Measurements from ENCODE around the gene DHX40. TPM values are rescaled to one million over a fixed set of nuclear protein-coding genes. Genes with fewer than 3 reads are reported as not detected.
"Not testable (repeated sequence)": the region's sequence is repeated elsewhere in the genome, so short reads cannot be mapped to it uniquely, and the experiment has no call there.

Gene DHX40
- total RNA-seq, 2 donors from 2014 or later = 18.7 to 26.0 TPM

DNA sequence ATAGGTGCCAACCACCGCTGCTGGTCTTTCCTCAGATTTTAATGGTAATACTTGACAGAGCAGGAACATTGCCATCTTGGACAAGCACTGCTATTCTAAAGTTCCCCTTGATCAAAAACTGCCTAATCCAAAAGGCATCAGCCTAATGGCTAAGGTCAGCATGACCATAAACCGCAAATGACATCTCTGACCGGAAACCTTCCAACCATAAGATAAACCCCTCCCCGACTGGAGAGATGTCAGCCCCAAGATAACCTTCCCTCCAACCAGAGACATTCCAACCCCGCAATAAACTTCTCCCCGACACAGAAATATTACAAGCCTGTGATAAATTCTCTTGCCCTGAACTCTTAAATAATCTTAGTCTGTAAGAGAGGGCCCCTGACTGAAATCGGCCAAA lies 7.4 kb upstream of the DHX40 start:
- H3K4me3 ChIP-seq = no peak overlapping the region
- no peaks in the 10 kb centered on the region for H3K27me3 ChIP-seq
- no peak overlapping the region for H3K27ac ChIP-seq
- H3K4me1 ChIP-seq = no peaks in the 10 kb centered on the region
- H3K36me3 ChIP-seq (replicated peaks in 1 of 2; ENCODE audit: insufficient read depth in 1 of 2, low read depth in 2 of 2) = no peaks in the 10 kb centered on the region
- DNase-seq (no peak), ATAC-seq (no peak)
- WGBS, 2 donors = 68 to 76% methylated on average over 7 of the region's 7 CpGs
- H3K9me3 ChIP-seq = no peaks in the 10 kb centered on the region
- intact Hi-C loops (cut with DNase I) = no loop called here
- TF ChIP-seq CTCF (IDR thresholded peaks at IDR 0.05) (no peak), POLR2A (IDR thresholded peaks at IDR 0.05) (no peak)

- intact Hi-C loops (cut with DNase I) = no loop called here
- no peak overlapping the region for H3K4me3 ChIP-seq
- no peak overlapping the region for H3K27ac ChIP-seq
- H3K9me3 ChIP-seq = no peaks in the 10 kb centered on the region
- ATAC-seq (no peak), DNase-seq (no peak)
- no peaks in the 10 kb centered on the region for H3K36me3 ChIP-seq (replicated peaks in 1 of 2; ENCODE audit: insufficient read depth in 1 of 2, low read depth in 2 of 2)
- TF ChIP-seq POLR2A (IDR thresholded peaks at IDR 0.05) (no peak), CTCF (IDR thresholded peaks at IDR 0.05) (peak in 2 of 7 experiments; percentile 14 to 15)
- H3K4me1 ChIP-seq = no peaks in the 10 kb centered on the region
- no peaks in the 10 kb centered on the region for H3K27me3 ChIP-seq
Measured at GRCh38 chr17:59558953-59559352, 6.5 kb upstream of the DHX40 start.

- no peaks in the 10 kb centered on the region for H3K36me3 ChIP-seq (replicated peaks in 1 of 2; ENCODE audit: insufficient read depth in 1 of 2, low read depth in 2 of 2)
- ATAC-seq (no peak), DNase-seq (peak in 1 of 4 donors; percentile 6)
- H3K4me3 ChIP-seq = no peak overlapping the region
- WGBS, 2 donors = 77 to 78% methylated on average over 2 of the region's 2 CpGs
- intact Hi-C loops (cut with DNase I) = no loop called here
- H3K27me3 ChIP-seq = no peaks in the 10 kb centered on the region
- TF ChIP-seq CTCF (IDR thresholded peaks at IDR 0.05) (no peak), POLR2A (IDR thresholded peaks at IDR 0.05) (no peak)
- peaks cover 4% of the 10 kb centered on the region for H3K4me1 ChIP-seq
- H3K9me3 ChIP-seq = no peaks in the 10 kb centered on the region
- no peak overlapping the region for H3K27ac ChIP-seq
Measured at GRCh38 chr17:59561042-59561441, 4.4 kb upstream of the DHX40 start.

GRCh38 chr17:59565959-59566324 lies 532 bp downstream of the DHX40 start:
- no peaks in the 10 kb centered on the region for H3K36me3 ChIP-seq (replicated peaks in 1 of 2; ENCODE audit: insufficient read depth in 1 of 2, low read depth in 2 of 2)
- H3K27ac ChIP-seq = peak overlapping the region; percentile 40 to 79 (median 64)
- DNase-seq = peak; percentile 74 to 91 (median 84)
- H3K27me3 ChIP-seq = no peaks in the 10 kb centered on the region
- TF ChIP-seq POLR2A (IDR thresholded peaks at IDR 0.05) = no peak
- TF ChIP-seq CTCF (IDR thresholded peaks at IDR 0.05) = no peak
- WGBS, 2 donors = 0 to 1% methylated on average over 9 of the region's 9 CpGs
- intact Hi-C loops (cut with DNase I) = no loop called here
- H3K4me1 ChIP-seq = peaks cover 10% of the 10 kb centered on the region
- H3K4me3 ChIP-seq = peak overlapping the region; percentile 82 to 91
- no peaks in the 10 kb centered on the region for H3K9me3 ChIP-seq
- ATAC-seq = peak; percentile 93

- H3K4me1 ChIP-seq; ATAC-seq; H3K36me3 ChIP-seq (replicated peaks in 1 of 2; ENCODE audit: insufficient read depth in 1 of 2, low read depth in 2 of 2); H3K27me3 ChIP-seq; H3K27ac ChIP-seq; H3K4me3 ChIP-seq; H3K9me3 ChIP-seq; DNase-seq; intact Hi-C loops (cut with DNase I): not testable (repeated sequence)
- 95 to 97% methylated on average over 5 of the region's 5 CpGs for WGBS, 2 donors
Measured at GRCh38 chr17:59569151-59569550, 3.7 kb downstream of the DHX40 start.

All from body of pancreas (tissue), 4 donors.